Trophoblast cell (in vitro differentiated cells and primary cell): ENCODE data around the gene ZNF92.

Experiments used
- DNase-seq, 2 donors: peaks; one replicate each; pipeline ENCODE4 v3.0.0-alpha.2; 2016
- H2AFZ ChIP-seq: 2 replicates; pipeline ENCODE4 v1.6.1; 2013; ENCODE audit warnings: low read length, moderate library complexity, mild to moderate bottlenecking; ENCODE audit not compliant: insufficient read depth, poor library complexity
- H2AK5ac ChIP-seq: 2 replicates; pipeline ENCODE4 v1.6.1; 2013; ENCODE audit warnings: mild to moderate bottlenecking, low read length
- H2BK120ac ChIP-seq: 2 replicates; pipeline ENCODE4 v1.6.1; 2013; ENCODE audit warnings: low read length, mild to moderate bottlenecking, moderate library complexity; ENCODE audit not compliant: insufficient read depth, poor library complexity
- H2BK12ac ChIP-seq: 2 replicates; pipeline ENCODE4 v1.6.1; 2013; ENCODE audit warnings: mild to moderate bottlenecking, low read length, moderate library complexity
- H2BK5ac ChIP-seq: 2 replicates; pipeline ENCODE4 v1.6.1; 2013; ENCODE audit warnings: low read length, low read depth, moderate library complexity, mild to moderate bottlenecking; ENCODE audit not compliant: poor library complexity
- H3K14ac ChIP-seq: 2 replicates; pipeline ENCODE4 v1.6.1; 2013; ENCODE audit warnings: mild to moderate bottlenecking, low read length
- H3K18ac ChIP-seq: 2 replicates; pipeline ENCODE4 v1.6.1; 2013; ENCODE audit warnings: mild to moderate bottlenecking, low read length
- H3K23ac ChIP-seq: 2 replicates; pipeline ENCODE4 v1.6.1; 2013; ENCODE audit warnings: low read length
- H3K27ac ChIP-seq: 2 replicates; pipeline ENCODE4 v1.5.1; 2013; ENCODE audit warnings: low read depth, mild to moderate bottlenecking, inconsistent platforms, low read length, moderate library complexity
- H3K27me3 ChIP-seq: 2 replicates; pipeline ENCODE4 v1.6.1; 2013; ENCODE audit warnings: inconsistent platforms, mild to moderate bottlenecking, low read length, moderate library complexity; ENCODE audit not compliant: insufficient read depth
- H3K36me3 ChIP-seq, 2 experiments: 1 replicate in 1 of 2; 2 replicates in 1 of 2; pipeline ENCODE4 v1.6.1; 2013; ENCODE audit warnings: low read length in 2 of 2, mild to moderate bottlenecking in 2 of 2, moderate library complexity in 1 of 2; ENCODE audit not compliant: insufficient read depth in 2 of 2, control insufficient read depth in 1 of 2
- H3K4ac ChIP-seq: 2 replicates; pipeline ENCODE4 v1.6.1; 2013; ENCODE audit warnings: low read depth, mild to moderate bottlenecking, low read length, moderate library complexity
- H3K4me1 ChIP-seq, 2 experiments: 1 replicate in 1 of 2; 2 replicates in 1 of 2; pipeline ENCODE4 v1.6.1; 2013; ENCODE audit warnings: low read length in 2 of 2, mild to moderate bottlenecking in 2 of 2, moderate library complexity in 1 of 2; ENCODE audit not compliant: insufficient read depth in 2 of 2, control insufficient read depth in 1 of 2
- H3K4me2 ChIP-seq: 2 replicates; pipeline ENCODE4 v1.6.1; 2013; ENCODE audit warnings: inconsistent platforms, mild to moderate bottlenecking, low read length, moderate library complexity
- H3K4me3 ChIP-seq: 2 replicates; pipeline ENCODE4 v1.5.1; 2013; ENCODE audit warnings: mild to moderate bottlenecking, low read depth, low read length, inconsistent platforms
- H3K79me1 ChIP-seq: one replicate; pipeline ENCODE4 v1.6.1; 2013; ENCODE audit warnings: low read length
- H3K79me2 ChIP-seq: 2 replicates; pipeline ENCODE4 v1.6.1; 2013; ENCODE audit warnings: low read length, mild to moderate bottlenecking; ENCODE audit not compliant: control insufficient read depth, insufficient read depth, poor library complexity
- H3K9ac ChIP-seq: 2 replicates; pipeline ENCODE4 v1.6.1; 2013; ENCODE audit warnings: mild to moderate bottlenecking, low read length
- H3K9me3 ChIP-seq: 2 replicates; pipeline ENCODE4 v1.6.1; 2013; ENCODE audit warnings: low read depth, mild to moderate bottlenecking, control low read depth, inconsistent platforms, low read length; ENCODE audit not compliant: insufficient read depth
- H4K12ac ChIP-seq: 2 replicates; pipeline ENCODE4 v1.6.1; 2013; ENCODE audit warnings: low read depth, mild to moderate bottlenecking, low read length, moderate library complexity
- H4K8ac ChIP-seq: 2 replicates; pipeline ENCODE4 v1.6.1; 2013; ENCODE audit warnings: low read depth, mild to moderate bottlenecking, low read length, moderate library complexity
- H4K91ac ChIP-seq: one replicate; pipeline ENCODE4 v1.6.1; 2013; ENCODE audit warnings: low read depth, mild to moderate bottlenecking, low read length, moderate library complexity
- WGBS: extraction: QIAGEN DNeasy Blood & Tissue Kit; methylation state at CpG from one replicate; pipeline ENCODE4 v1.1.7; 2013; ENCODE audit warnings: missing lambda C conversion rate; ENCODE audit not compliant: insufficient read length, insufficient coverage; ENCODE audit errors: extremely low coverage; 5-methylcytosine and 5-hydroxymethylcytosine counted together

The ZNF92 gene

GRCh38 chr7:65430344-65431186, 56.9 kb downstream of the ZNF92 start:
- Histone ChIP-seq H3K9ac (no peak overlapping the region), H3K23ac (no peak overlapping the region), H3K14ac (no peak overlapping the region), H3K36me3 (no peaks in the 10 kb centered on the region), H3K27ac (no peak overlapping the region), H2BK120ac (no peak overlapping the region), H3K79me1 (no peaks in the 10 kb centered on the region), H2AFZ (no peak overlapping the region), H3K27me3 (no peaks in the 10 kb centered on the region), H2AK5ac (no peak overlapping the region), H3K9me3 (peaks cover 18% of the 10 kb centered on the region), H2BK5ac (no peak overlapping the region), H3K4me3 (no peak overlapping the region), H4K8ac (no peak overlapping the region), H3K4ac (no peak overlapping the region), H3K4me1 (no peaks in the 10 kb centered on the region), H4K91ac (no peak overlapping the region), H3K18ac (no peak overlapping the region), H3K79me2 (no peaks in the 10 kb centered on the region), H3K4me2 (no peak overlapping the region), H4K12ac (no peak overlapping the region), H2BK12ac (no peak overlapping the region)
- no CpG with 5 or more reads among the region's 26 CpGs for WGBS
- DNase-seq = no peak

- Histone ChIP-seq H2BK5ac (no peak overlapping the region), H3K9me3 (peaks cover 18% of the 10 kb centered on the region), H2BK120ac (no peak overlapping the region), H3K4me3 (no peak overlapping the region), H2AFZ (no peak overlapping the region), H3K27ac (no peak overlapping the region), H3K4me2 (no peak overlapping the region), H3K18ac (no peak overlapping the region), H3K27me3 (no peaks in the 10 kb centered on the region), H2BK12ac (no peak overlapping the region), H3K79me2 (no peaks in the 10 kb centered on the region), H3K14ac (no peak overlapping the region), H3K23ac (no peak overlapping the region), H4K8ac (no peak overlapping the region), H3K36me3 (no peaks in the 10 kb centered on the region), H2AK5ac (no peak overlapping the region), H3K9ac (no peak overlapping the region), H3K4me1 (no peaks in the 10 kb centered on the region), H4K12ac (no peak overlapping the region), H3K79me1 (no peaks in the 10 kb centered on the region), H3K4ac (no peak overlapping the region), H4K91ac (no peak overlapping the region)
- no CpG with 5 or more reads among the region's 3 CpGs for WGBS
- no peak for DNase-seq
Observed at GRCh38 chr7:65434307-65434706, 60.7 kb downstream of the ZNF92 start.

DNA sequence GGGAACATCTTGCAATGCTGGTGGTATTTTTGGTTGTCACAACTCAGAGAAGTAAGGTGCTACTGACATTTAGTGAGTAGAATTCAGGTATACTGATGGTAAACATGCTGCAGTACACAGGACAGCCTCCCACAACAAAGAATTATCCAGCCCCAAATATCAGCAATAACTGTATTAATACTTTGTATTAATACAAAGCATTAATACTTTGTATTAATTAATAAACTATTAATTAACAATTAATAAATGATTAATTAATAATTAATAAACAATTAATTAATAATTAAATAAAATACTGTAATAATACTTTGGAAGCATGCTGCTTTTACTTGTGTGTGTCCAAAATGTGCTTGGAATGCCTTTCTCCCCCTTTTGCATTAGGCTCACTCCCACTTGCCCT, 62.5 kb downstream of the ZNF92 start:
- Histone ChIP-seq H4K8ac (no peak overlapping the region), H3K4me2 (no peak overlapping the region), H3K36me3 (no peaks in the 10 kb centered on the region), H3K14ac (no peak overlapping the region), H3K23ac (no peak overlapping the region), H2BK12ac (no peak overlapping the region), H3K9ac (no peak overlapping the region), H4K12ac (no peak overlapping the region), H2AK5ac (no peak overlapping the region), H3K4ac (no peak overlapping the region), H3K9me3 (peaks cover 4% of the 10 kb centered on the region), H2BK5ac (no peak overlapping the region), H3K4me3 (no peak overlapping the region), H3K4me1 (no peaks in the 10 kb centered on the region), H3K79me2 (no peaks in the 10 kb centered on the region), H2AFZ (no peak overlapping the region), H3K27me3 (no peaks in the 10 kb centered on the region), H3K18ac (no peak overlapping the region), H4K91ac (no peak overlapping the region), H3K79me1 (no peaks in the 10 kb centered on the region), H3K27ac (no peak overlapping the region), H2BK120ac (no peak overlapping the region)
- no peak for DNase-seq

DNA sequence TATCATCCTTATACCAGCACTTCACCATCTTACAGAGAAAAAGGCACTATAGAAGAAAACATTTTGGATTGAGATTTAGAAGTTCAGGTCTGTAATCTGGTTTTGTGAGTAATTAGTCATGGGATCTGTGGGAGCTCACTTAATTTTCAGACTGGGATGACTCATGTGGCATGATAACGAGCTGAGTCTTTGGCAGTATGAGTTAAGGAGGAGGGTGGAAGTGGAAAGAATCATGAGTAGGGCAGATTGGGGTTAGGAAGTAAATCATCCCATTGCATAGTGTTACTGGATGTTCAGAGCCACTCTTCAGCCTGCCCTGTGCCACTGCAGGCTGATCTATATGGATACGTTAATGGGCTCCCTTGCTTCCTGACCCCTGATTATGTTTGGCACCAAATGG, 64.9 kb downstream of the ZNF92 start:
- Histone ChIP-seq H3K79me2 (no peaks in the 10 kb centered on the region), H3K79me1 (no peaks in the 10 kb centered on the region), H2BK5ac (no peak overlapping the region), H3K27me3 (no peaks in the 10 kb centered on the region), H2BK120ac (no peak overlapping the region), H3K36me3 (no peaks in the 10 kb centered on the region), H4K12ac (no peak overlapping the region), H4K8ac (no peak overlapping the region), H3K27ac (no peak overlapping the region), H3K18ac (no peak overlapping the region), H3K4me3 (no peak overlapping the region), H3K4me1 (no peaks in the 10 kb centered on the region), H3K14ac (no peak overlapping the region), H3K9ac (no peak overlapping the region), H4K91ac (no peak overlapping the region), H3K9me3 (peaks cover 4% of the 10 kb centered on the region), H3K23ac (no peak overlapping the region), H2AFZ (no peak overlapping the region), H2AK5ac (no peak overlapping the region), H2BK12ac (no peak overlapping the region), H3K4ac (no peak overlapping the region), H3K4me2 (no peak overlapping the region)
- WGBS = no CpG with 5 or more reads among the region's 2 CpGs
- DNase-seq = no peak
